NCI-H2107 treated with DMSO at 0.1 percent for 48 hours (cell line): ENCODE measurements around the gene LMBRD2.

Source experiments
- DNase-seq: peaks from one replicate; lab custom pipeline; 2025; ENCODE audit not compliant: unreplicated experiment; lab: John Stamatoyannopoulos, UW

LMBRD2 gene

DNA sequence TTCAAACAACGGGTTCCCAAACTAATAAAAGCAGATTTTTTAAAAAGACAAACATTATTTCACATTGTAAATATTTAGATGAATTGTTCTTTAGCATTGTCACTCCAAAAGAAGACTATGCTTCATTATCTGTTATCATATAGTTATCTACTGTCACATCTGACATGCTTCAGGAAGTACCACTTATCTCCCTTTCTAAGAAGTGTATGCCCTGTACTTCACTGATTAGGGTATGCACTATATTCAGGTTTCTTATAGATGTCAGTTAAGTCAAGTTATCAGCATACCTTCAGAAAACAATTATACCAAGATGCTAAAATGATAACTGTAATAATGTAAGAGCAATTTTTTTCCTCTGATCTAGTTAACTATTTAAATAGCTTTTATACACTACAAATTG is 40.4 kb downstream of the LMBRD2 start:
- DNase-seq = no peak

DNA sequence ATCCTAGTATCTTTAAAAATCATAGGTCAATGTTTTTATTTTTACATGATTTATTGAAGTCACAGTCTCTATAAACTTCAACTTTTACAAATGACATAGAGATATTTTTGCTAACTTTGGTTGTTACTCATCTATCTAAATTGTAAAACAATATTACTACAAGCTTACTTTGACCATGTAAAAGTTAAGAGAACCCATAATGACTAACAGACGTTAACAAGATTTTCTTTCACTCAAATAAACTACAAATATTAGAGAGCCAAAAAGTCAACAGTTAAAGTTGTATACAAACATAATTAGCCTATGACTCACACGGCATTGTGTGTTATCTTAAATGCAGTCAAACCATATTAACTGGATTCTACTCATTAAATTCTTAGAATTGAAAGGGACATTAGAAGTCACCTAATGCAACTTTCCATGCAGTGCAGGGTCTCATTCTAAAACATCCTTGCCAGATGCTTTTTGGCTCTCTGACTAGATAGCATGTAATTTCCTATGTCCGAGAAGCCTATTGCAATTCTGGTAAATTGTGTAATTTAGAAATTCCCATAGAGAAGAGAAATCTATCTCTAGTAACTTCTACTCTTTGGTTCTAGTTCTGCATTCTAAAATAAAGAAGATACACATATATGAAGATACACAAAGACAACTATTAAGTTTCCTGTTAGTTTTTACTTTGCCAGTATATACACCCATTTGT is 42.8 kb downstream of the LMBRD2 start:
- DNase-seq = no peak

DNA sequence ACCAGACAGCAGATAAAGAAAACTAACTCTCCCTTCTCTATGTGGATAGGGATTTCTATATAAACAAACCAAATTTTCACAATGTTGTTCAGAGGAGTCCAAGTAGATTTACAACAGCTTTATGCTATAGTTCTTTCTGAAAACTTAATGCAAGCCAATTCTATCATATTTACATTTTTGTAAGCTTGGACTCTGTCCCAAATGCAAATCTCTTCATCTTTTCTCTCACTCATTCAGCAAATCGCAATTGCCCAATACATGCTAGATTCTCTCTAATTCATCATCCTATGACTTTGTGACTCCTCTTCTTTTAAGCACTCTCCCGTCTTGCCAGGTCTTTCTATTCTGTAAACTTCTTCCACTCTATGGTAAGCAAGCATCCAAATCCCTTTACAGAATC is 45.9 kb downstream of the LMBRD2 start:
- DNase-seq = no peak

DNA sequence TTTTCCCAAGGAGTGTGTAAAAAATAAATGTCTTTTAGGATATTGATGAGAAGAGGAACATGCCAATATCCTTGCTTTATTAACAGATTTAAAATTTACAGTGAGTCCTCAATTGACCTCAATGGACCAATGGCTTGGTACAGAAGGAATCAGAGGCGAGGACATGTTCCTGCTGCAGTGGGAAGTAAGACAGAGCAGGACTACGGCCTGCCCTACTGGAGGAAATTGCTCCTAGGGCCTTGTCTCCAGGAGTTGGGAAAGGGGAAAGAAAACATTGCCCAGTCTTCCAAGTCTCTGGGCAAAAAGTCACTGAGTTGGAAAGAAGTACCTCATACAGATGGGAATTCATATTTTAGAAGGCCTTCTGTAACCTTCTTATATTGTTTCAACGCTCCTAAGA is 51.9 kb downstream of the LMBRD2 start:
- no peak for DNase-seq

DNA sequence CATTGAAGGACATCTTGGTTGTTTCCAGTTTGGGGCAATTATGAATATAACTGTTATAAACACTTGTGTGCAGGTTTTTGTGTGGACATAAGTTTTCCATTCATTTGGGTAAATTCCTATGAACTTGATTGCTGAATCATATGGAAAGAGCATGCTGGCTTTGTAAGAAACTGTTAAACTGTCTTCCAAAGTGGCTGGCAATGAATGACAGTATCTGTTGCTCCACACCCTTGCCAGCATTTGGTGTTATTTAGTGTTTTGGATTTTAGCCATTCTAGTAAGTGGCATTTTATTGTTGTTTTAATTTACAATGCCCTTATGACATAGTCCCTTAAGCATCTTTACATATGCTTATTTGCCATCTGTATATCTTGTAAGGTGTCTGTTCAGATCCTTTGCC is 55.2 kb downstream of the LMBRD2 start:
- no peak for DNase-seq

DNA sequence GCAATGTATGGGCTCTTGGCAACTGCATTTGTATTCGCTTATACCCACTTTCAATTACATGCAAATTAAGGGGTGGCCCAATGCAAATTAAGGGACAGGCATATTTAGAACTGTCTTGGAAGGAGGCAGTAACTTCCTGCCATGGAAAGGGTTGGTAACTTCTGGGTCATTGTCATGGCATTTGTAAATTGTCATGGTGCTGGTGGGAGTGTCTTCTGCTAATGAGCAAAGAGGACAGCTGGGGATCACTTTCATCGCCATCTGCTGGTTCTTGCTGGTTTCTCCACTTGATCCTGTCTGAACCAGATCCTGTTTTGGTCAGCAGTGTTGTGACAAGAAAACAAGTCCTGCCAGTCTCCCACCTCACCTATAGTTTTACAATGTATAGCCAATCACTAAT is 61.7 kb downstream of the LMBRD2 start:
- DNase-seq = peak; percentile 12

DNA sequence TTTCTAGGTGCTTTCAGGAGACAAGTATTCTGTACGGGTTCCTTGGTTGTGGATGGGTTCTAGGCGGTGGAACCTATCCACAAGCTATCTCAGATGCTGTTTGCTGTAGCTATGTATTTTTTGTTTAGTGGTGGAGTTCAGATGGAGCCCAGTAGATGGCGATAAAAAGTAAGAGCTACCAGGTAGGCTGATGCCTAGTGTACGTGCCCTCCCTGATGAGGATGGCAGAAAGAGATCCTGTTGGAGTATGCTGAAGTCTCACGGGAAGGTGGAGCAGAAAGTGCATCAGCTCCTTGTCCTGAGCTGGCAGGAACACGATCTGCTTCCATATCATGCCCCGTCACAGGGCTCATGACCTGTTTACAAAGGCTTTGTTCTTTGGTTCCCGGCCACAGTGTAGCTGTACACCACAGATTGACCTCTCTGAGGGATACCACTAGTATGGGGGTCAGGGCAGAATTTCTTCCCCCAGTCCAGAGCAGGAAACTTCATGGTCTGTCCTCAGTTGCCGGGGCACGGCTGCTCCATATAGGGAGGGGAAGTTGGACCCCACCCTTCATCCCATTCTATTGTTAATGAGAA is 72.4 kb downstream of the LMBRD2 start:
- DNase-seq = peak; percentile 70

DNA sequence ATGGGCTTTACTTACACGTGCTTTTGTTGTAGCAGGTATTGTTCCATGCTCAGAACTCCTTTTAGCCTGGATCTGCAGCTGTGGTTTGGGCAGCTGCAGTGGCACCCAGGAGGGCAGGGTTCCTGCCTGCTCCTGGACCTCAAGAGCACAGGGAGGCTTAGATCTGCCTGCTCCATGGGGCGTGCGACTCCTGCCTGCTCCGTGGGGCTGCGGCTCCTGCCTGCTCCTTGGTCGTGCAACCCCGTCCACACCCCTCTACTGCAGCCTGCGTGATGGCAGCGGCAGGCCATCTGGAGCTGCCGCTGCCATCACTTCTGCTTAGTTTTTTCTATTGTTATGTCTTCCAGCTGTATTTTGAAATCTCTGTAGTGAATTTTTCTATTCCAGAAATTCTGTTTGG is 73.3 kb downstream of the LMBRD2 start:
- DNase-seq = peak; percentile 41

DNA sequence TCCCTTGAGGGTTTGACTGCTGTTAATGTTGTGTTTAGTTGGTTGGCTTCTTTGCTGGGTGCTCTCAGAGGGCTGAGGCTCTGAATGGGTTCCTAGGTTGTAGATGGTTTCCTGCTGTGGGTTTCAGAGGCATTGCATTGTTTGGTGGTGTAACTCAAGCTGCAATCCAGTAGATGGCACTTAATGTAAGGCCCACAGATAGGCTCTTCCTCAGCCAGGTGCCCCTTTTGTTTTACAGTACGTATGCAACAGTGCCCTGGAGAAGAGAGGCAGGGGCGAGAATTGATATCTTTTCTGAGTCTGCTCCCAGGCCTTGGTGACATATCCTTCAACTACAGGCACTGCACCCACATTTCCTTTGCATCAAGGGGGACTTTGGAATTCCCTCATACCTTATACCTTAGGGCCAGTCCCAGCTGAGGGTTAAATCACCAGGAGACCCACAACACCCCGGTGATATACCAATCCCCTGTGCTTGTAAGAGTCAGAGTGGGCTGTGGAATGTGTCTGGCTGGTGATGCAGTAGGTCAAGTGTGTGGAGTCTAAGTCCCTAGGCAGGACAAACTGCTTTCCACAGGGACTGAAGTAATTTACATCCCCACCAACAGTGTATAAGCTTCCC is 78.0 kb downstream of the LMBRD2 start:
- peak; percentile 94 for DNase-seq

DNA sequence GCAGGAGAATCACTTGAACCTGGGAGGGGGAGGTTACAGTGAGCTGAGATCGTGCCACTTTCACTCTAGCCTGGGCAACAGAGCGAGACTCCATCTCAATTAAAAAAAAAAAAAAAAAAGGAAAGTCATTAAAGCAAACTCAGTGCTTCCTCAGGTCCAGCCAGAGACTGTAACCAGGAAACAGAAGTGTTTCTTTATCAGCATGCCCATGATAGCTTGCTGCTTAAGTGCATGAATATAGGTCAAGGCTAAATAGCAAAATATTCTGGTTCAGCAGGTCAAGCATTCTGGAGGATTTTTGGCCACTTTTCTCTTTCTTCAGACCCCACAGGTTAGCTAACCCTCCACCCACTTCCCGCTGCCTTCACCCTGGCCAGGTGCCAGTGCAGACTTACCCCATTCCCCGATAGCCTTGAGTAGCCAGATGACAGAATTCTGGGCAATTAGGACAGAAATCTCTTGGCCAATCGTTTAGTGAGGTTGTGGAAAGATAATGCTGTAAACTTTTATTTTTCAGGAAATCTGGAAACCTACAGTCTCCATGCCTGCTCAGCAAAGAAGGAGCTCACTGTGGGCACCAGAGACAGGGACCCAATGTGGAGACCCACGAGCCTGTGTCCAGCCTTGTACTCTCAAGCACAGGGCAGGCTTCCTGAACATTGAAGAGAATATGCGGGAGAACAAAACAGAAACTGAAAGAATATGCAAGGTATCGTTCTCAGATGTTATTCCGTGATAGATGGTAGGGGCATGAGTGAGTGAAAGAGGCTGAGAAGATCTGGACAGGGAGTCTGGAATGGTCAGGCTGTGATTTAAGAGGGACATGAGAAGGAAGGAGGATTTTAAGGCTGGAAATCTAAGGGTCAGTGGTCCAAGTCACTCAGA is 80.8 kb downstream of the LMBRD2 start:
- DNase-seq = no peak

DNA sequence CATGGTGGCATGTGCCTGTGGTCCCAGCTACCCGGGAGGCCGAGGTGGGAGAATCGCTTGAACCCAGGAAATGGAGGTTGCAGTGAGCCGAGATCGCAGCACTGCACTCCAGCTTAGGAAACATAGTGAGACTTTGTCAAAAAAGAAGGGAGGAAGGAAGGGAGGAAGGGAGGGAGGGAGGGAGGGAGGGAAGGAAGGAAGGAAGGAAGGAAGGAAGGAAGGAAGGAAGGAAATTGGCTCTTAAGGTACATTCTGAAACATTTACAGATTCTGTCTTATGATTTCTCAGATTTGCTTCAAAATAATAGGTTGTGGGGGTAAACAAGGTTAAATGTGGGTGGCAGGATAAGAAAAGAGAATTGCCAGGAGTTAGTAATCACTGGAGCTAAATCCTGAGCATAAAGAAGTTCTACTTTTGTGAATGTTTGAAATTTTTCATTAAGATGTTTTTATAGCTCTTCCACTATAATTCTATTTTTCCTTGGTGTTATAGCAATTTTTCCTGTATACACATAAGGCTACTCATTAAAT is 82.9 kb downstream of the LMBRD2 start:
- DNase-seq = no peak

DNA sequence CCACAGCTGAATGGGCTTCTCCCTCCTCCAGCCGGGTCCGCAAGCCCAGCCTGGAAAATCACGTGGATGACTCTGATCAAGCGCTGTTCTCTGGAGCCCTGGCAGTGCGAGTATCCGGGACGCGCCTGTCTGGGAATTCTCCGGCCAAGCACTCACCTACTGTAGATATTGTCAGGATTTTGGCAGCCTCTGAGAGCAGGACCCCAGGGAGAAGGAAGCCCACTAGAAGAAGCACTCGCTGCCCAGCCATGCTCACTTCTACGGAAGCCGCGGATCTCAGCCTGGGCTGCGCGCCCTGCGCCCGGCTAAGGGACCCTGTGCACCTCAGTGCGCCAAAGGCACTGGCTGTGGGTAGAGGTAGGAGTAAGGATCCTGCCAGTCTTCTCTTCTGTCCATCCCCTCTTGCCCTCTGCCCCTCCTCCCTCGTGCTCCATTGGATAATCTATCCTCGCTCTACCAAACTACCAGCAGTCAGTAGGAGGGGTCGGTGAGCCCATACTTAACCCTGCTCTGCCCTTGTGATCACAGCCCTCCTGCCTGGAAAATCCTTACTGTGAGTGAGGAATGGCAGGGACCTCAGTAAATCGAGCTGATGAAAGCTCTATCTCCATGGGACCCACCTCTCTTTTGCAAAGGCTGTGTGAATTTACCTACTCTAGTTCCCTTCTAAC is 85.0 kb downstream of the LMBRD2 start, which contains the start of gene UGT3A2:
Gene UGT3A2, minus strand, starts transcription at position 343 of the 671 bp plus-strand sequence. Its CDS starts 93 bp downstream, at position 250.
- DNase-seq = no peak

DNA sequence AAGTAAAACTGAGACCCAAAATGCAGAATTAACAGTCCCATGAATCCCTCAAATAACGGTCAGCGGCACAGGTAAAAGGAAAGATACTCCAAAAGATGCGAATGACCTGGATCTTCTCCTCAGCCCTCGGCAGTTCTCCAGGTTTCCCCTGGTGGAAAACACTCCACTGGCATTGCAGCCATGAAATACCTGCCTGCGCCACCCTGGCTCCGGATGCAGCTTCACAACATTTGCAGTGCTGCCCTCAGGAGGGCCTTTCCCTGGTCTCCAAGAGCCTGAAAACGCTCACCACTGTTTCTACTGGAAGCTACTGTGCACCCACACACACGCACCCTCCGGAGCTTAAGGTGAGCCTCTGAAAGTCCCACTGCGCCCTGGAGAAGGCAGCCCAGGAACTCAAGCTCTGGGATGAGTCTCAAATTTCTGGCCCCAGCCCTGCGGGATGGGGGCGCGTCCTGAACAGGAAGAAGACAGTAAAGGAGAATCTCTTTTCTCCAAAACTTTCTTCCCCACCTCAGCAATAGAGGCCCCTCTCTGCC is 85.6 kb downstream of the LMBRD2 start:
- DNase-seq = no peak

DNA sequence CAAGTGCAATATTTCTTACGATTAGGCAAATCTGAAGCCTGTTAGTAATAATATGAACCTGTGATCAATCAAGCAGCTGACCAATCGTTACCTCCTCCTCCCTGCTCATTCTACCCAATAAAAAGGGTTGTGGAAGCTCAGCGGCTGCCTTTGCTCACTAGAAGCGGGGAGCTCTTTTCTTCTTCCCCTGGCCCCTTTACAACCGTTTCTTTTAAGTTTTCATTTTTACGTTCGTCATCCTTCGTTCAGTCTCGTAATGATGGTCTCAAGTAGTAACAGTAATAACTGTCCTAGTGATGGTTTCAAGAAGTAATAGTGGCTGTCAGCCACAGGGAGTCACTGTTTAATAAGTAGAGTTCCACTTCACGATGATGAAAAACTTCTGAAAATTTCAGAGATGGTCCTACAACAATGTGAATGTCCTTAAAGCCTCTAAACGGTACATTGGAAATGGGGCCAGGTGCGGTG is 91.2 kb downstream of the LMBRD2 start:
- DNase-seq = peak; percentile 16

DNA sequence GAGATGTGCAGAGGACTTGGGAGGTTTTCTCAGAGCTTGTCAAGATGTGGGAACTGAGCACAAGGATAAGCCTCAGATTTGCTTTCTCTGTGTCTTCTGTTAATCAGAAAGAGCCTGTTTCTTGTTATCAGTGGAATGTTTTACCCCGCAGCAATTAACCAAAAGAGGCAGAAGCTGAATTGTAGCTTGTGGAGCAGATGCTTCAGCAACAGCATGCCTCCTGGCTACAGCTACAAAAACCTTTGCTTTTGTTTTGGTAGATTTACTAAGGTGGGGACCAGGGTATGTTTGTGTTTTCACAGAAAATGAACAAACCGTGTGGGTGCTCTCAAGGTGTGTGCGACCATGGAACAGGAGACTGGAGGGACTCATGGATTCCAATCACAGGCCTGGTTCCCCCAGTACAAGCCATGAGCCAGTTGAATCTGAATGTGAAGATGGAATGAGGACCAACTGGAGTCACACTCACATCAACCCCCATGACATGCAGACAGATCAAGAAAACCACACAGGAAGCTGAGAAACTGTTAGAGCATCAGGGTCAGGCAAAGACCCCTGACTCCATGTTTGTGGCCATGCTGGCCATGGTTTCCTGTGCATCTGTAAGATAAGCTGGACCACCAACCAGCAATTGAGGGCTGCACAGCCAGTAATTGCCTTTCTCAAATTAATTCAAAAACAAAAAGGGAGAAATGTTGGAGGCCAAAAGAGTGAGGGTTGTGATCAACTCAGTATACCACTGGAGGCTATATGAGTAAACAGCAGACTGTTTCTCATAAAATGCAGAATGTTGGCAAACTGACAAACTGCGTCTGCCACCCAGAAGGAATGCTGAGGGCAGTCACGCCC is 91.9 kb downstream of the LMBRD2 start:
- DNase-seq = no peak

DNA sequence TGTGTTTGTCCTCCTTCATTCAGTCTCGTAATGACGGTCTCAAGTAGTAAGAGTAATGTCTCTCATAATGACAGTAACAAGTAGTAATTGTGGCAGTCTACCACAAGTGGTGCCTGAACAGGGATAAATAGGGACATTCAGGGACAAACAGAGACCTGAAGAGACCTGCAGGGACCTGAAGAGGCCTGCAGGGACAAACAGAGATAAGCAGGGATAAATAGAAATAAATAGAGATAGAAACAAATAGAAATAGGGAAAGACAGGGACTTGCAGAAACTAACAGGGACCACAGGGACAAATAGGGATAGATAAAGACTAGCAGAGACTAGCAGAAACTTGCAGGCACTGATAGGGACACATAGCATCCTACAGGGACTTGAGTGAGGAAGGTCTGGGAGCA is 92.9 kb downstream of the LMBRD2 start:
- DNase-seq = no peak

DNA sequence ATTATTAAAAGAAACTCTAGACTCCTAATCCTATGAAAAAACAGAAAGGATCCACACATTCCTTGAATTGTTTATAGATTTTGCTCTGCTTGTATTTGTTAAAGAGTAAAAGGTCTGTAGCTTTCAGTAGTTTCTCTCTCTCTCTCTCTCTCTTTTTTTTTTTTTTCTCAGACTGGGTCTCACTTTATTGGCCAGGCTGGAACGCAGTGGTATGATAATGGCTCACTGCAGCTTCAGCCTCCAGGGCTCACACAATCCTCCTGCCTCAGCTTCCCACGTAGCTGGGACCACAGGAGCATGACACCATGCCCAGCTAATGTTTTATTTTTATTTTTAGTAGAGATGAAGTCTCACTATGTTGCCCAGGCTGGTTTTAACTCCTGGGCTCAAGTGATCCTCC is 94.3 kb downstream of the LMBRD2 start:
- no peak for DNase-seq

DNA sequence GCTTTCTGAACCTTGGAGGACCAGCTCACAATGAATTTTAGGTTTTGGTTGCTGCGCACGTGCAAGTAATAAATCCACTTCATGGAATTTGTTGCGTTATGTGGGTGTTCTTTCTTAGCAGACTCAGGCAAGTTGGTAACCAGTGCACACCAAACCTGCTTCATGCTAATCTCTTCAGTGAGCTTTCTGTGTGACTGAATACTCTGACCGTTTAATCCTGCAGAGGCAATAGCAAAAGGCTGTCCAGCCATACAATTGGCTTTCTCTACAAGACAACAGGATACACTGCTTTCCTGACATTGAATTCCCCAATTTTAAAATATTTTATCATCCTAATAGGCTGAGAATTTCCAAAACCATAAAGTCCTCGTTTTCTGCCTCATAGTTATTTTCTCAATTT is 95.3 kb downstream of the LMBRD2 start:
- no peak for DNase-seq

DNA sequence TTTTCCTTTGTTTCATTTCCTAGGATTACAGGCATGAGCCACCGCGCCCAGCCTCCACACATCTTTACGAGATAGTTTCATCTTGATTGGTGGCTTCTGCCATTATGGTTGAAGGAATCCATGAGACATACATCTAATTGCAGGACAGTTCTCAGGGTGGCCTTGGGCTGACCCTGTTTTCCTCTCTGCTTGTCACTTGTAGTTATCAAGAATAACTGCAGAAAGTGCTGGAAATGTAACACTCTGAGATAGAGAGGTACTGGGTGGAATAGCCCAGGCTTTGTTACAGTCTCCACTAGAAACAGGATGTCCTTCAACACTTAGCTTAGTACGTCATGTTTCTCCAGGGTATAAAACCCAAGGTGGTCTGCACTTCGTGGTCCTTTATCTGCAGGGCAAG is 95.7 kb downstream of the LMBRD2 start:
- DNase-seq = no peak
